Fibroblast of upper back skin (primary cell): ENCODE results near the gene MMP23B.
"Not testable (repeated sequence)": the region's sequence is repeated elsewhere in the genome, so short reads cannot be mapped to it uniquely, and the experiment has no call there.

Source experiments
- DNase-seq: peaks from one replicate; pipeline ENCODE4 v3.0.0-alpha.2; 2013

Gene MMP23B

GRCh38 chr1:1671365-1672119 lies 39.6 kb downstream of the MMP23B start:
- no peak for DNase-seq

- no peak for DNase-seq
Observed at GRCh38 chr1:1672181-1672965, 40.4 kb downstream of the MMP23B start.

GRCh38 chr1:1674806-1675205 lies 42.8 kb downstream of the MMP23B start:
- not testable (repeated sequence) for DNase-seq

- DNase-seq = not testable (repeated sequence)
Observed at GRCh38 chr1:1675218-1675617, 43.2 kb downstream of the MMP23B start.

- not testable (repeated sequence) for DNase-seq
Observed at GRCh38 chr1:1676087-1676486, 44.1 kb downstream of the MMP23B start.

GRCh38 chr1:1677718-1678580 lies 46.0 kb downstream of the MMP23B start:
- DNase-seq = no peak

- DNase-seq = no peak
Observed at GRCh38 chr1:1678581-1679380, 46.8 kb downstream of the MMP23B start.

- no peak for DNase-seq
Observed at GRCh38 chr1:1680031-1680911, 48.3 kb downstream of the MMP23B start.

GRCh38 chr1:1680912-1681273 lies 48.9 kb downstream of the MMP23B start:
- DNase-seq = no peak

GRCh38 chr1:1683104-1683905 lies 51.3 kb downstream of the MMP23B start:
- no peak for DNase-seq
